ENCODE results near the gene DEPDC1.

GRCh38 chr1:68544651-68545050, 47.8 kb upstream of the DEPDC1 start:
- TF ChIP-seq CTCF (IDR thresholded peaks at IDR 0.05) (no peak), POLR2A (IDR thresholded peaks at IDR 0.05) (no peak)
